Effector CD4-positive, alpha-beta T cell (primary cell): ENCODE data around the gene SLC34A3. TPM values are rescaled to one million over a fixed set of nuclear protein-coding genes. Genes with fewer than 3 reads are reported as not detected.

Source experiments
- DNase-seq: peaks from one replicate; pipeline ENCODE4 v3.0.0-alpha.2; 2020
- total RNA-seq: gene quantifications from one replicate; lab custom pipeline; 2026; lab: John Stamatoyannopoulos, UW

SLC34A3 gene
- not detected for total RNA-seq

DNA sequence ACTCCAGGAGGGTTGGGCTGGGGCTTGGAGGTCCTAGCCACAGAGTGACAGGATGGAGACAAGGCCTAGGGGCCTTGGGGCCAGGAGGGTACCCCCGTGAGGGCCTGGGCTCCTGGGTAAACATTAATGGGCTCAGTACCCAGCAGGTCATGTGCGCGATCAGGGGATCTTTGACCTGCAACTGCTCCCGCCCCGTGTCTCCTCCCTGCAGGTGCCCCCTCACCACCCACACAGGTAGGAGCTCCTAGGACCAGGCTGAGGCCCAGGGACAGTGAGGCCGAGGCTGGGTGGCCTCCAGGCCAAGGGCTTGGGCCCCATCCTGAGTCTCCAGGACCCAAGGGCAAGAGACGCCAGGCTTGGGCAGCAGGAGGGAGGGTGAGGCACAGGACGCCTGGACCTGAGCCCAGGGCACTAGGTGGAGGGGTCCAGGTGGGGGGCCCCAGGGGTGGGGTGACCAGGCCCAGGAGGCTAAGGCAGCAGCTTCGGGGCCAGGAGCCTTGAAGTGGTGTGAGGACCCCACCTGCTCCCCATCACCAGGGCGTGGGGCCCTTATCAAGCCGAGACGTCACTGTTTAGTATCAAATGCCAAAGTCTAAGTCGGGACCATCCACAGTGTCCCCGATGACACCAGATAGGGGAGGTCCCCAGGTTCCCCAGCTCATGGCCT, at the start of gene SLC34A3:
SLC34A3 (plus strand) TSS at position 197 of the 667 bp plus-strand sequence. CDS start 802 bp downstream, outside the sequence.
- DNase-seq: no peak

DNA sequence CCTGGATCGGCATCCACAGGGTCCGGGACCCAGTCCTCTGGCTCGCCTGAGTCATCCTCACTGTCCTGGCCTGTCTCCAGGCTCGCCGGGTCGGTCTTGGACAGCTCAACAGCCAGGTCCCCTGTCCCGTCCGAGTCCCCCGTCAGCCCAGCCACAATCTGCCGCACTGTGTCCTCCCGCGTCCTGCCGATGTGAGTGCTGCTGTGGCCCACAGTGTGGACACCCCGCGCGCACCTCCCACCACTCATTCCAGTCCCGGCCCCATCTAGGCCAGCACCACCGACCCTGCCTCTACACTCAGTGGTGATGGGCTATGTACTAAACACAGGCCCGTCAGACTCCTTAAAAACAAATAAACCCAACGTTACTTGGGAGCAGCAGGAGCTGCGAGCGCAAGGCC, 49.0 kb upstream of the SLC34A3 start:
- DNase-seq: no peak

DNA sequence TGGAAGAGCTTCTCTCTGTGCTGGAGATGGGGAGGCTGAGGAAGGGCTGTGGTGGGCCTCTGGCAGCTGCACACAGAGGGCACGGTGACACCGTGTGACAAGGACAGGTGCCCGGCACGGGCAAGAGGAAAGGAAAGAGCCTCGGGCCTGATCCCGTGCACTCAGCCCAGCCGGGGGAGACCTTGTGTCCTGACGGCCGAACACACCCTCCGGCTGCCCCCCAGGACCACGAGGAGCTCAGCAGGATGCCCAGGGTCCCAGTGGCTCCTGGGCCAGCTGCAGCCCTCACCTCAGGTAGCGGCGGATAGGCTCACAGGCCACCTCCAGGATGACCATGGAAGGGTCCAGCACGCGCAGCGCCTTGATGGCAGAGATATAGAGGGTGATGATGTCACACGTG, 47.9 kb upstream of the SLC34A3 start:
- no peak for DNase-seq

DNA sequence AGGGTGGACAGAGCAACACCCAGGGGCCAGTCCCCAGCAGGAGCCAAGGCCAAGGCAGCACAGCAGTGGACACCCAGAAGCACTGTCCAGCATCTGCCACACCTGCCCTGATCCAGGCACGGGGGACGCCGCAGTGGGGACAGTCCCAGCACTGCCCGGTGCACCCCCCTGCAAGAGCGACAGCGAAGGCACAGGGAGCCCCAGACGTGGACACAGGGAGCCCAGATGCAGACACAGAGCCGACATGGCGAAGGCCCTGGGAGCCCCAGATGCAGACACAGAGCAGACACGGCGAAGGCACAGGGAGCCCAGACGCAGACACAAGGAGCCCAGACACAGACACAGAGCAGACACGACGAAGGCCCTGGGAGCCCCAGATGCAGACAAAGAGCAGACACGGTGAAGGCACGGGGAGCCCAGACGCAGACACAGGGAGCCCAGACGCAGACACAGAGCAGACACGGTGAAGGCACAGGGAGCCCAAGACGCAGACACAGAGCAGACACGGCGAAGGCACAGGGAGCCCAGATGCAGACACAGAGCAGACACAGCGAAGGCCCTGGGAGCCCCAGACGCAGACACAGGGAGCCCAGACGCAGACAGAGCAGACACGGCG, 46.6 kb upstream of the SLC34A3 start:
- no peak for DNase-seq

DNA sequence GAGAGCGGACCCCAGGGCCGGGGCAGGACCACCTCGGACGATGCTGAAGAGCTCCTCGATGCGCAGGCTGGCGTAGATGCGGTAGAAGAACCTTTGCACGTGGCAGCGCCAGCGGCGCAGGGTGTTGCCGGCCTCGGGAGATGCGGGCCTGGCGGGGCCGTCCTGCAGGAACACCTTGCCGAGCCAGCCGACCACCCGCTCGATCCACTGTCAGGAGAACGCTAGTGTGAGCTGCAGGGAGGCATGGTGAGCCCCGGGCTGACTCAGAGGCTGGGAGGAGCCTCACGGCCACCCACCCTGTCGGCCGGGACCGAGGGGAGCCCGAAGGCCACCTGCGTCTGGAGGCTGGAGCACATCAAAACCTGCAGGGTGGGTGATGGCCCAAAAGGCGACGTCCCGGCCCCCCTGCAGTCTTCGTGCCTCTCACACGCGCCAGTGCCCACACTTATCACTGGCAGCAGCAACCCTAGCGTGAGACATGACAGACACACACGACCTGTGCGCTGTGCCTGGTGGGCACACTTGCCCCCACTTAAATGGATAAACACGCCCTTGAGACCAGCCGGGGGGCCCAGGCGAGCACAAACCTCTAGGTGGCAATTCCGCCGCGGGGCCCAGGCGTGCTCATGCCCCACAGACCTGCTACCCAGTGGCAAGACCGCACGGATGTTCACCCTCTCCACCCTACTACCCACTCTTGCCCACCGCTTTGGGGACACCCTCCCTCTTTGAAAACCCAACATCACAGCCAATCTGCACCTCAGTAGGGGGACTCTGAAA, 45.6 kb upstream of the SLC34A3 start:
- DNase-seq: no peak

DNA sequence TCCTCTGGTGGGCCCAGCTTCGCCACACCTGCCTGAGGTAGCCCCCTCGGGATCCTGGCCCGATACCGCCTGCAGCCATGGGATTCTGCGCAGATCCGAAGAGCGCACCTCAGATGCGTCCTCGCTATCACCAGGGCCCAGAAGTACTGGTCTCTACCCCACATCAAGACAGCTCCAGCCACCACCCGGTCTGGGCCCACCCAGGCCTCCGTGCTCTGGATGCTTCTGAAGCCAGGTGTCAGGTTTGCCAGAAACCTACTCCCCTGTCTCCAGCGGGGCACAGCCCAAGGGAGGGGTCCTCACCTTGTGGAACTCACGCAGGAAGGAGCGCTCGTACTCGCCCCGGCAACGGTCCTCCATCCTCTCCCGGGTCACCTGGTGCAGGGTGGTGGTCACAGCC, 44.8 kb upstream of the SLC34A3 start:
- no peak for DNase-seq

DNA sequence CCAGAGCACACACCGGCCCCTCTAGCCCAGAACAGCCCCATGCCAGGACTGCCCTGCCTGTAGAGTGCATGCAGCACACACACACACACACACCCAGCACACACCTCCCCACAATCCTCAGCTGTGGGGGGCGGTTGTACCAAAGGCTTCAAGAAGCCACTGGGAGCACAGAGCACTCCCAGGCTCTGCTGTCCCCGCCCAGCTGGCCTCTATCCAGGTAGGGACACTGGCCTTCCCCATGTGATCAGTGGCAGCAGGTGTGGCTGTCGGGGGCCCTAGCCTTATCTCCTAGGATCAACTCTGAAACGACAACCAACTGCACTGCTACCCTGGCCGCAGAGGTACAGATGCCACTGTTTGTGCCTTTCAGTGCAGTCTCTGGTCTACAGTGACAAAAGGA, 44.3 kb upstream of the SLC34A3 start:
- no peak for DNase-seq

DNA sequence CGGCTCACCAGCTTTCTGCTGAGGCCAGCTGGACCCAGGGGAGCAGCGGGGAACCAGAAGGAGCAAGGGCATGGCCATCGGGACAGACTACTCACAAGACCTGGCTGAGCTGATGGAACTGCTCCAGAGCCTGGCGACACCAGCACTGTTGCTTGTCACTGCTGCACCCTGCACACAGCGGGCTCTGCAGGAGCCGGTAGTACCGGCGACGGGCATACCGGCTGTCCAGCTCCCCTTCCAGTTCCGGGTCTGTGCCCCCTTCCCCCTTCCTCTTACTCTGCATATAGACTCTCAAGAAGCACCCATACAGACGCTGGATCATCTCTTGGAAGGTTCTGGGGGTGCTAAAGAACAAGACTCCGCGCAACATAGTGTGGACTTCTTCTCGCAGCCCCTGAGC, 43.3 kb upstream of the SLC34A3 start:
- DNase-seq: no peak

DNA sequence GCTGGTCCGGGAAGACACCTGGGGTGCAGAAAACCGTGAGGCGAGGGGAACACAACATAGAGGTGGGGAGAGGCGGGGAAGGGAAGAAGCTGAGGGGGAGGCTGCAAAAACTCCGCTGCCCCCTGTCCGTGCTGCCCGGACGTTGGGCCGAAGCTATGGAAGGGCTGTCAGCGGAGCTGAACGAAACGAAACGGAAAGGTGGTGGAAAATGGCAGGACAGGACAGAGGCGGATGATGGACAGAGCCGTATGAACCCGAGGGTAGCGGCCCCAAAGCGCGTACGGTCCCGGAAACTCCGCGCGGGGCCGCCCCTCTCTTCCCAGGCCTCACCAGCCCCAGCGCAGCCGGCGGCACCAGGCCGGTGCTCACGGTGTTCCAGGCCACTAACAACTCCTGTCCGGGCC, 42.6 kb upstream of the SLC34A3 start:
- no peak for DNase-seq

DNA sequence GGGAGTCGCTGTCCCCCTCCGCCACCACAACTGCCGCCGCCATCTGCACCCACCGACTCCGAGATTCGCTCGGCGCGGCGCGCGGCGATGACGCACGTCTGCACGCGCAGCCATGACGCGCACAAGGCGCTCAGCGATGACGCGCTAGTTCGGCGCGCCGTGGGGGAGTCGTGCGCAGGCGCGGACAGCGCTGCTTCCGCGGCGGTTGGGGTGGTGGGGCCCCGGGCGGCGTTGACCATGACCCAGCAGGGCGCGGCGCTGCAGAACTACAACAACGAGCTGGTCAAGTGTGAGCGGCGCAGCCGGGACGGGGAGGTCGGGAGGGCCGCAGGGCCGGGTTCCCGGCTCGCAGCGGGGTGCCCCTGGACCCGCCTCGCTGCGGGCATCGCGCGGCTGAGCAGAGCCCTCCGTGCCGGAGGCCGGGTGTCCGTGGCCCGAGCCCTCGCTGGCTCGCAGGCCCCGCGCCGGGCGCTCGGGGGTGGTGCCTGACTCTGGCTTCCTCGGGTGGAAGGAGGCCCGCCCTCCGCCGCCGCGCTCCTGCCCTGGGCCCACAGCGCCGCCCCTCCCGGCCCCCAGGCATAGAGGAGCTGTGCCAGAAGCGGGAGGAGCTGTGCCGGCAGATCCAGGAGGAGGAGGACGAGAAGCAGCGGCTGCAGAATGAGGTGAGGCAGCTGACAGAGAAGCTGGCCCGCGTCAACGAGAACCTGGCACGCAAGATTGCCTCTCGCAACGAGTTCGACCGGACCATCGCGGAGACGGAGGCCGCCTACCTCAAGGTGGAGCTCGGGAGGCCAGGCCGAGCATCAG, 42.0 kb upstream of the SLC34A3 start, which contains the start of the genes ANAPC2 and SSNA1:
ANAPC2 (minus strand) TSS at position 71 of the 807 bp plus-strand sequence; CDS start at position 43, 28 bp downstream.
SSNA1 (plus strand) TSS at position 187 of the 807 bp plus-strand sequence; CDS start at position 238, 51 bp downstream.
- DNase-seq: peak; percentile 93

DNA sequence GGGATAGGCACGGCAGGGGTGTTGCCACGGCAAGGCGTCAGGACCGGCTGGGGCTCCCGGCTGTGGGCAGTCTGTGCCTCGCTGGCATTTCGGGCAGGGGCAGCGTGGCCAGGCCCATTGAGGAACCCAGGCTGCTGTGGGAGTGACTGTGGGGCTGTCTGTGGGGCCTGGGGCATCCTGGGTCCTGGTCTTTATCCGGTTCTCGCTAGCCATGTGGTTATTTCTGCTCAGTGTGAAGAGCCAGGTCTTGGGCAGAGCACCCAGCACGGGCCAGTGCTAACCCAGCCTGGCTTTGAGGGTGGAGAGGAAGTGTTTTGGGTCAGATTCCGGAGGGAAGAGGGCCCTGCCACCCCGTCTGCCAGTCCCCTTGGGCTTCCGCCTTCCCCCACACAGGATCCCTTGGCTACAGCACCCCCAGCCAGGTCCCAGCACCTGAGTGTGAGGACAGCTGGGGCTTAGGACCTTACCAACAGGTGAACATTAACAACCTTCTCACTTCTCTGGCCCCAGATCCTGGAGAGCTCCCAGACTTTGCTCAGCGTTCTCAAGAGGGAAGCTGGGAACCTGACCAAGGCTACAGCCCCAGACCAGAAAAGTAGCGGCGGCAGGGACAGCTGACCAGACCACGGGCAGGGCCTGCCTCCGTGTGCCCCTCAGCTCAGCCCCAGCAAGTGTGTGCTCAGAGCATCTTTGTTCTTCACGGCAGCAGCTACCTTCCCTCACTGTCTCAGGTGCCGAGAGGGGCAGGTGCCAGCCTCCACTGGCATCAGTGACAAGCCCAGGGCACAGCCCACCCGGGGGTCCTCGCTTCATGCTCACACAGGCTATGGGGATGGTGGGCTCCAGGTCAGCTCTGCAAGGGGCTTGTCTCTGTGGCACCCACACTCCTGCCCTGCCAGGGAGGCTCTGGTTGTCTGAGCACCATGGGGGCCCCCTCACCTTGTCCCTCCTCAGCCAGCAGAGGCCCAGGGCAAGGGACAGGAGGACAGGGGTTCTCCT, 41.1 kb upstream of the SLC34A3 start:
- no peak for DNase-seq

DNA sequence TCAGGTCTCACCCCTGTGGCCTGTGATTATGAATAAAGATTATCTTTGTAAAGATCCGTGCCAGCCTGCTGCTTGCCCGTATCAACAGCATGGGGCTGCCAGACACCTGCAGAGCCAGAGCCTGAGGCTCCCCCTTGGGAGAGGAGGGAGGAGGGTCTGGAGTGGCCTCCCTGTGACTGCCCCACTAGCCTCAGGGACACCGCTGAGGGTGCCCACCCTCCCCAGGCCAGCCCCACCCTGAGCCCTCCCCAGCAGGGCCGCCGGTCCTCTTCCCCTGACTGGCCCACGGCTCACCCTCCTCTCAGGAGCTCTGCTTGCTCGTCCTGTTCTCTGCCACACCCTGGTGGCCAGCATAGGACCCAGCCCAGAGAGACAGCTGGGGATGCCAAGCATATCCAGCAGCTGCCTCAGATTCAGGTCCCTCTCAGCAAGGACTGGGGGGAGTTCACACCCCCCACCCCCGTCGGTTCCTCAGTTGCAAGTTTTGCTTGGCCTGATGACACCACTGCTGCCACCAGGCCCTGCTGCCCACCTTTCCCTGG, 40.3 kb upstream of the SLC34A3 start:
- no peak for DNase-seq

DNA sequence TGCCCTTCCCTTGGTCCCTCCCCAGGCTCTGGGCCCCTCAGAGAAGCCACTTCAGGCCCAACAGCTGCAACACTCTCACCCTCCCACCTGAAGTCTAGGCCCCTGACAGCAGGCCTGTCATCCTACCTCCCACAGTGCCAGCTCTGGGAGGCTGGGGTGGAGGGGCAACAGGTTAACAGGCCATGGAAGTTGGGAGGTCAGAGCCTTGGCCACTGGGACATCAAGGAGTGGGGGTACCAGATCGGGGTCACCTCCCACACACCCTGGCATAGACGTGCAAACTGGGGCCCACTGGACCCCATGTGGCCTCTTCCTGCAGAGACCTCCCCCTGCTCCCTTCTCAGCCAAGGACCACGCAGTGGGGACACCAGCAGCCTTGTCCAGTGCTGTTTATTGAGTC, 39.5 kb upstream of the SLC34A3 start:
- no peak for DNase-seq

DNA sequence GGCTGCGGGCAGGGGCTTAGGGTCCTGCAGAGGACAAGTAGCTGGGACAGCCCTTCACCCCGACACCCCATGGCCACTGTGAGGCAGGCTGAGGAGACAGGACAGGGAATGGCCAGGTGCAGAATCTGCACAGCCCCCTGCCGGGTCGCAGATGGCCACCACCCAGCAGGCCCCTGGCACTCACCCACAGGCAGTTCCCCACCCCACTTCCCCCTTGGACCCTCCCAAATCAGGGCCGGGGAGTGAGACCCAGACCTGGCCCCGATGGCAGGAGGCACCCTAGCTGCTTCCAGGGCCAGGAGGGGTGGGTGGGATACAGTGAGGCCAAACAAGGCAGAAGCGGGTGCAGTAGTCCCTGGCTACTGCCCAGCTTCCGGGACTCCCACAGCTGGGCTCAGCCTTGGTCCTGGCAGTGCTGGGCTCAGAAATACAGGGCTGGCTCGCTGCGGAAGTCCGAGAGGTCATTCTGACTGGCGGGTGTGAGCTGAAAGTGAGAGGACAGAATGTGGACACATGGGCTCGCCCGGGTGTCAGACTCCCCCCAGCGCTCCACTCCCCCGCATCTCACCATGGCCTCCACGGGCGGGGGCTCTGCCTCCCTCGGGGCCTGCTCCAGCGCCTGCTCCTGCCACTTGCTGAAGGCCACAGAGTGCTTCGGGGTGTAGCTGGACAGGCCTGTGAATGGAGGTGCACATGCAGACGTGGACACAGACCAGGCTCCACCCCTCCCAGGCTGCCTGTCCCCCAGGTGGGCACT, 38.8 kb upstream of the SLC34A3 start:
- DNase-seq: no peak

DNA sequence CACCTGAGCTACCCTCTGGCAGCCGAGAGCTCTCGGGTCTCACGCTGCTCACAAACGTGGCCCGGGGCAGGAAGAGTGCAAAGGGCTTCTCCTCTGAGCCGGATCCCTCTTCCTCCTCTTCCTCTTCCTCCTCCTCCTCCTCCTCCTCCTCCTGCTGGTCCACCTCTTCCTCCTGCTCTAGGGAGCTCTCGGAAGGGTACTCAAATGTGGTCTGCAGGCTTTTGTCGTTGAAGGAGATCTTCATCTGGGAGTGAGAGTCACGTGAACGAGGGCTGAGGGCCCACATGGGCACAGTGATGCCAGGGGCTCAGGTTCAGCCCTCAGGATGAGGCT, 38.3 kb upstream of the SLC34A3 start:
- DNase-seq: no peak

DNA sequence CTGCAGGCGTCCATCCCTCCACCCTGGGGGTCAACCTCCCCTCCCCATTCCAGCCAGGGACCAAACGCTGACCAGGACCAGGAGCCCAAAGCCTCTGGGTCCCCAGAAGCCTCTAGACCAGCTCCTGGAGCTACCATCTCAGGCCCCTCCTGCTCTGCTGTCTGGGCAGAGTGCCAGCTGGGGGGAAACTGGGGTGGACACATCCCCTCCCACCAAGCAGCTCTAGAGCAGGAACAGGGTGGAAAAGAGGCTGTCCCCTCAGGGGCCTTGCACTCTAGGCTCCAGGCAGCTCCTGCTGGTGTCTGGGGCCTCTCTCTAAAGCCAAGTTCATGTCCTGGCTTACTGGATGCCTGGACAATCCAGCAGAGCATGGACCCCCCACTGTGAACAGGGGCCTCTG, 37.8 kb upstream of the SLC34A3 start:
- no peak for DNase-seq

DNA sequence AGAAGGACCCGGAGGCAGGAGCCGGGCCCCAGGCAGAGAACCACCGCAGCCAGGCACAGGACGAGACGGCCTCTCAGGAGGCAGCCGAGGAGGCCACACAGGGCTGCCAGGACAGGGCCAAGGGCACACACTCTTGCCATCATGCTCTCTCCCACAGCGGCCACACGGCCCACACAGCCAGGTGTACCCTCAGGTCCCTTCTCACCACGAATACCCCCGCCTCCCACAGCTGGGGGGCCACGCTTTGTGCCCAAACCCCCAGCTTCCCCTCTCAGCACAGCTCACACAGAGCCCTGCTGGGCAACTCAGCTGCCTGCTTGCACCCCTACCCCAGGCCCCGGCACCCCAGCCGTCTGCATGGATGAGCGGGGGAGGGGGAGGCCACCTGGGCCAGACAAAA, 36.9 kb upstream of the SLC34A3 start:
- DNase-seq: no peak

DNA sequence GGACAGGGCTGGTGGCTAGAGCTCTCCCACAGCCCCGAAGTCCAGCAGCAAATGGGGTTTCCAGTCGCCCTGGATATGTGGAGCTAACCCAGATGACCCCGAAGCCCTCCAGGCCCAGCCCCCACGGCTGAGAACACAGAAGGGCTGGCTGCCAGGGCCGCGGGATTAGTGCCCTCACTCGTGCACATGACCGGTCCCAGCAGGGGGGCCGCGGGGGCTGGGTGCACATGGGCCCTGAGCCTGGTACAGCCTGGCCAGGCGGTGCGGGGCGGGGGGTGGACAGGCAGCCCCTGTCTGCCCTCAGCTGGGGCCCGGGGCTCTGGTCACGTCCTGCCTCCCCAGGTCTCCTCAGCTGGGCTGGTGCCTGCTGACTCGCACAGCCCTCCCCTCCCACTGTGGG, 36.3 kb upstream of the SLC34A3 start:
- DNase-seq: no peak

DNA sequence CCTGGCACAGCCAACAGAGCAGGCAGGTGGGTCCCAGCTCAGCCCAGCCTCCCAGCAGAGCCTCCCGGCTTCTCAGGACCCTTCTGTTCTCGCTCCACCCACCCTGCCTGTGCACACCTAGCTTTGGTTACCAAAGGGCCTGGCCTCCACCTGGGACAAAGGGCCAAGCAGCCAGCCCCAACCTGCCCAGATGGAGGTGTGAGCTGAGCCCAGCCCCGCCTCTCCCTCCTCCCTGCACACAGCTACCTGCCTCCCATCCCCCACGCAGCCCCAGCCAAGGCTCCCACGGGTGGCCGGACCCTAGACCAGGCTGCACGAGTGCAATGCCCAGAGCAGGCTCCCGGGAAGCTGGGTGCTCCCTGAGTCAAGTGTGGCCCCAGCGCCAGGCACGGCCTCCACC, 35.8 kb upstream of the SLC34A3 start:
- no peak for DNase-seq

DNA sequence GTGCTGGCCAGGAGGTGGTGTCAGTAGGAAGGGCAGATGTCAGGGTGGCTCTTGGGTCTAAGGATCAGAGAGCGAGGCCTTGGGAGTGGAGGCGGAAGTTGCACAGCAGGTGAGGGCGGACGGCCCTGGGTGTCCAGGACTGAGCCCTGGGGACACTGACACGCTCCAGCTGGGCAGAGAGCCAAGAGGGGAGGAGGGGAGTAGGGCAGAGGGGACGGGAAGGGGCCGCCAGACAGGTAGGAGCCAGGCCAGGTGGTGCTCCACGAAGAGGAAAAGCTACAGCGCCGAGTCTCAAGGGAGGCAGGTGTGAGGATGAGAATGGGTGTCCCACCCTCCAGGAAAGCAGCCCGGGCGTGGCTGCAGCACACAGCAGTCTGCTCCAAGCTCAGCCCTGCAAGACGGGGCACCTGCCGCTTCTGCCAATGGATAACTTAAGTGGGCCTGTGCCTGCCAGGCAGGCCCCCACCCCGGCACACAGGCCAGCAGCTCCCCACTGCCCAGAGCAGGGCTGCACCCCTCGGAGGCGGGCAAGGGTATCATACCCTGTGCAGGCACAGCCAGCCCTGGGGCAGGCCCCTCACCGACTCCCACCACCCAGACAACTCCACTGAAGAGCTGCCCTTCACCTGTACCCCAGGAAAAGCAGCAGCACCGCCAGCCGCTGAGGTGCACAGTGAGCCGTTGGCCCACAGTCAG, 35.0 kb upstream of the SLC34A3 start:
- DNase-seq: no peak
